Panc1 (cell line): ENCODE measurements around the gene ACTA2. TPM values are rescaled to one million over a fixed set of nuclear protein-coding genes. Genes with fewer than 3 reads are reported as not detected.
A peak's percentile ranks its signal among the peaks of the same experiment; 100 is the strongest.

Source experiments
- ATAC-seq: fragments of 200-7000 bp; cut with Tn5 transposase; 2 replicates; pipeline ENCODE4 v1.9.1; 2020; ENCODE audit warnings: mild to moderate bottlenecking, moderate library complexity
- BruUV-seq: library from RNA; stranded (reverse); fragments of 400-500 nt; replicated peaks from 2 replicates; lab custom pipeline; 2021; lab: Mats Ljungman, UMichigan
- CTCF ChIA-PET: fragments of 300-600 bp; sonication (Branson Sonifier 250); formaldehyde crosslinking; loops from one replicate; lab custom pipeline; 2022; ENCODE audit warnings: antibody characterized with exemption; lab: Charles Lee
- POLR2A ChIA-PET: fragments of 300-600 bp; sonication (Branson Sonifier 250); formaldehyde crosslinking; loops from one replicate; lab custom pipeline; 2022; ENCODE audit warnings: antibody characterized with exemption; lab: Charles Lee
- DNase-seq: peaks from one replicate; pipeline ENCODE4 v3.0.0-alpha.2; 2010; ENCODE audit warnings: low read depth, low spot score
- H3K27ac ChIP-seq: 2 replicates; pipeline ENCODE4 v1.5.1; 2011; ENCODE audit warnings: mild to moderate bottlenecking, low read length, inconsistent platforms
- H3K27me3 ChIP-seq: fragments of 200-500 bp; sonication (Bioruptor generic); 2 replicates; pipeline ENCODE4 v1.6.0; 2014; ENCODE audit warnings: low read length, inconsistent platforms; ENCODE audit not compliant: control insufficient read depth, insufficient read depth
- H3K36me3 ChIP-seq: fragments of 200-500 bp; sonication (Bioruptor generic); 2 replicates; pipeline ENCODE4 v1.5.1; 2014; ENCODE audit warnings: inconsistent platforms, mild to moderate bottlenecking, low read length, moderate library complexity; ENCODE audit not compliant: control insufficient read depth, insufficient read depth
- H3K4me1 ChIP-seq: 2 replicates; pipeline ENCODE4 v1.5.1; 2011; ENCODE audit warnings: inconsistent platforms, mild to moderate bottlenecking, low read length, moderate library complexity; ENCODE audit not compliant: control insufficient read depth, insufficient read depth
- H3K4me3 ChIP-seq, 2 experiments: 2 replicates each; pipeline ENCODE4 v1.5.1; 2011 to 2012; ENCODE audit warnings: low read depth in 2 of 2, low read length in 2 of 2, mild to moderate bottlenecking in 2 of 2, inconsistent platforms in 1 of 2, moderate library complexity in 1 of 2
- H3K9me3 ChIP-seq: fragments of 200-500 bp; sonication (Bioruptor generic); 2 replicates; pipeline ENCODE4 v1.5.1; 2014; ENCODE audit warnings: low read depth, mild to moderate bottlenecking, inconsistent platforms, low read length, moderate library complexity; ENCODE audit not compliant: control insufficient read depth, insufficient read depth
- POLR2AphosphoS5 ChIP-seq: IDR thresholded peaks from 2 replicates; pipeline ENCODE4 v1.6.1; 2012; ENCODE audit warnings: mild to moderate bottlenecking, low read depth, low read length, moderate library complexity
- SIN3A ChIP-seq: IDR thresholded peaks from 2 replicates; pipeline ENCODE4 v1.6.1; 2012; ENCODE audit warnings: low read depth, mild to moderate bottlenecking, low read length, moderate library complexity, borderline replicate concordance; ENCODE audit not compliant: insufficient read depth
- TCF7L2 ChIP-seq: IDR thresholded peaks from 2 replicates; pipeline ENCODE4 v1.6.1; 2011; ENCODE audit warnings: mild to moderate bottlenecking, low read depth, low read length, inconsistent platforms
- in situ Hi-C: cut with HindIII; loops from 2 replicates; pipeline ENCODE4 v1.10.0; 2016; ENCODE audit warnings: low sequenced_read_pairs, low pct_unique_long_range_greater_than_20kb
- intact Hi-C: fragments of 100-400 bp; cut with micrococcal nuclease; formaldehyde crosslinking; loops from one replicate; pipeline ENCODE4 v1.10.0; 2022; ENCODE audit not compliant: unreplicated experiment
- total RNA-seq: library from RNA; stranded (reverse); gene quantifications from one replicate; pipeline ENCODE4 v1.2.1, GENCODE V29; 2021; ENCODE audit not compliant: unreplicated experiment
- TF ChIP-seq, protein P1 (sequence below): fragments of 450-650 bp; IDR thresholded peaks from 2 replicates; pipeline ENCODE4 v1.5.1; 2017; ENCODE audit warnings: mild to moderate bottlenecking
- TF ChIP-seq, protein P2 (sequence below), 2 experiments: IDR thresholded peaks; 2 replicates each; pipeline ENCODE4 v1.6.1; 2011 to 2012; ENCODE audit warnings: low read depth in 2 of 2, control low read depth in 1 of 2, low read length in 1 of 2, mild to moderate bottlenecking in 1 of 2, moderate library complexity in 1 of 2; ENCODE audit not compliant: insufficient read depth in 1 of 2

ACTA2 gene
- total RNA-seq, 1 experiment from 2014 or later = 4.7 TPM

DNA sequence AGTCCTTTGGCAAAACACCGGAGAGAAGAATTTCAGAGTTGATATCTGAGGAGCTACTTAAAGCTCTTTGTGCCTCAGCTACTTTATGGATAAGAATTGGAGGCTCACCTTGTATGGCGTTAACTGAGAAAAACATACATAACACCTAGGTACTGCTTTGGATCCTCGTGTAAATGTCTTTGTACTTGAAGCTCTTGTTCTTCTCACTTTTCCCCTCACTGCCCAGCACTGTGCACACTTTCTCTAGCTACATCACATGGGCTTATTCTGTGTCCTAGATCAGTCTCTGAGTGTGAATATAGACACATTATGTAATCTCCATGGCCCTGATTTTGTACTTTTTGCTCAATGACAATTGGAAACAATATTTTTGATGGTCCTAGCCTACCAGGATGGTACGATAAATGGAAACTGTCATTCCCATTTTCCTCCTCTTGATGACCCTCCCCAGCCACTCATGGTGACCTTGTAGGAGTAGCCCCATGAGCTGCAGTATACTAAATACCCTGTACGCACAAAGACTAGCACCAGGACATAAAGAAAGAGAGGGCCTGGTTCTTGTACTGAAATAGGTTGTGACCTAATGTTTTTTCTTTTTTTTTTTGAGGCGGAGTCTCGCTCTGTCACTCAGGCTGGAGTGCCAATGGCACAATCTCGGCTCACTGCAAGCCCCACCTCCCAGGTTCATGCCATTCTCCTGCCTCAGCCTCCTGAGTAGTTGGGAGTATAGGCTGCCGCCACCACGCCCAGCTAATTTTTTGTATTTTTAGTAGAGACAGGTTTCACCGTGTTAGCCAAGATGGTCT lies 50.4 kb downstream of the ACTA2 start:
- intact Hi-C loops = no loop called here
- DNase-seq = no peak
- CTCF ChIA-PET = no interaction called here
- no peak overlapping the region for H3K4me3 ChIP-seq
- in situ Hi-C loops = no loop called here
- H3K27ac ChIP-seq = no peak overlapping the region
- ATAC-seq = no peak
- H3K9me3 ChIP-seq = no peaks in the 10 kb centered on the region
- TF ChIP-seq SIN3A (no peak), TCF7L2 (no peak), POLR2AphosphoS5 (no peak)
- TF ChIP-seq, protein P1, sequence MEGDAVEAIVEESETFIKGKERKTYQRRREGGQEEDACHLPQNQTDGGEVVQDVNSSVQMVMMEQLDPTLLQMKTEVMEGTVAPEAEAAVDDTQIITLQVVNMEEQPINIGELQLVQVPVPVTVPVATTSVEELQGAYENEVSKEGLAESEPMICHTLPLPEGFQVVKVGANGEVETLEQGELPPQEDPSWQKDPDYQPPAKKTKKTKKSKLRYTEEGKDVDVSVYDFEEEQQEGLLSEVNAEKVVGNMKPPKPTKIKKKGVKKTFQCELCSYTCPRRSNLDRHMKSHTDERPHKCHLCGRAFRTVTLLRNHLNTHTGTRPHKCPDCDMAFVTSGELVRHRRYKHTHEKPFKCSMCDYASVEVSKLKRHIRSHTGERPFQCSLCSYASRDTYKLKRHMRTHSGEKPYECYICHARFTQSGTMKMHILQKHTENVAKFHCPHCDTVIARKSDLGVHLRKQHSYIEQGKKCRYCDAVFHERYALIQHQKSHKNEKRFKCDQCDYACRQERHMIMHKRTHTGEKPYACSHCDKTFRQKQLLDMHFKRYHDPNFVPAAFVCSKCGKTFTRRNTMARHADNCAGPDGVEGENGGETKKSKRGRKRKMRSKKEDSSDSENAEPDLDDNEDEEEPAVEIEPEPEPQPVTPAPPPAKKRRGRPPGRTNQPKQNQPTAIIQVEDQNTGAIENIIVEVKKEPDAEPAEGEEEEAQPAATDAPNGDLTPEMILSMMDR = no peak
- TF ChIP-seq, protein P2, sequence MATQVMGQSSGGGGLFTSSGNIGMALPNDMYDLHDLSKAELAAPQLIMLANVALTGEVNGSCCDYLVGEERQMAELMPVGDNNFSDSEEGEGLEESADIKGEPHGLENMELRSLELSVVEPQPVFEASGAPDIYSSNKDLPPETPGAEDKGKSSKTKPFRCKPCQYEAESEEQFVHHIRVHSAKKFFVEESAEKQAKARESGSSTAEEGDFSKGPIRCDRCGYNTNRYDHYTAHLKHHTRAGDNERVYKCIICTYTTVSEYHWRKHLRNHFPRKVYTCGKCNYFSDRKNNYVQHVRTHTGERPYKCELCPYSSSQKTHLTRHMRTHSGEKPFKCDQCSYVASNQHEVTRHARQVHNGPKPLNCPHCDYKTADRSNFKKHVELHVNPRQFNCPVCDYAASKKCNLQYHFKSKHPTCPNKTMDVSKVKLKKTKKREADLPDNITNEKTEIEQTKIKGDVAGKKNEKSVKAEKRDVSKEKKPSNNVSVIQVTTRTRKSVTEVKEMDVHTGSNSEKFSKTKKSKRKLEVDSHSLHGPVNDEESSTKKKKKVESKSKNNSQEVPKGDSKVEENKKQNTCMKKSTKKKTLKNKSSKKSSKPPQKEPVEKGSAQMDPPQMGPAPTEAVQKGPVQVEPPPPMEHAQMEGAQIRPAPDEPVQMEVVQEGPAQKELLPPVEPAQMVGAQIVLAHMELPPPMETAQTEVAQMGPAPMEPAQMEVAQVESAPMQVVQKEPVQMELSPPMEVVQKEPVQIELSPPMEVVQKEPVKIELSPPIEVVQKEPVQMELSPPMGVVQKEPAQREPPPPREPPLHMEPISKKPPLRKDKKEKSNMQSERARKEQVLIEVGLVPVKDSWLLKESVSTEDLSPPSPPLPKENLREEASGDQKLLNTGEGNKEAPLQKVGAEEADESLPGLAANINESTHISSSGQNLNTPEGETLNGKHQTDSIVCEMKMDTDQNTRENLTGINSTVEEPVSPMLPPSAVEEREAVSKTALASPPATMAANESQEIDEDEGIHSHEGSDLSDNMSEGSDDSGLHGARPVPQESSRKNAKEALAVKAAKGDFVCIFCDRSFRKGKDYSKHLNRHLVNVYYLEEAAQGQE (IDR thresholded peaks at IDR 0.05; ENCODE audit: insufficient read depth in 1 of 2, low read depth in 2 of 2, low read length in 1 of 2) = no peak
- H3K4me1 ChIP-seq = peaks cover 26% of the 10 kb centered on the region
- no peaks in the 10 kb centered on the region for H3K27me3 ChIP-seq
- POLR2A ChIA-PET = no interaction called here
- H3K36me3 ChIP-seq = peaks cover 20% of the 10 kb centered on the region
- no TSS peak for BruUV-seq

DNA sequence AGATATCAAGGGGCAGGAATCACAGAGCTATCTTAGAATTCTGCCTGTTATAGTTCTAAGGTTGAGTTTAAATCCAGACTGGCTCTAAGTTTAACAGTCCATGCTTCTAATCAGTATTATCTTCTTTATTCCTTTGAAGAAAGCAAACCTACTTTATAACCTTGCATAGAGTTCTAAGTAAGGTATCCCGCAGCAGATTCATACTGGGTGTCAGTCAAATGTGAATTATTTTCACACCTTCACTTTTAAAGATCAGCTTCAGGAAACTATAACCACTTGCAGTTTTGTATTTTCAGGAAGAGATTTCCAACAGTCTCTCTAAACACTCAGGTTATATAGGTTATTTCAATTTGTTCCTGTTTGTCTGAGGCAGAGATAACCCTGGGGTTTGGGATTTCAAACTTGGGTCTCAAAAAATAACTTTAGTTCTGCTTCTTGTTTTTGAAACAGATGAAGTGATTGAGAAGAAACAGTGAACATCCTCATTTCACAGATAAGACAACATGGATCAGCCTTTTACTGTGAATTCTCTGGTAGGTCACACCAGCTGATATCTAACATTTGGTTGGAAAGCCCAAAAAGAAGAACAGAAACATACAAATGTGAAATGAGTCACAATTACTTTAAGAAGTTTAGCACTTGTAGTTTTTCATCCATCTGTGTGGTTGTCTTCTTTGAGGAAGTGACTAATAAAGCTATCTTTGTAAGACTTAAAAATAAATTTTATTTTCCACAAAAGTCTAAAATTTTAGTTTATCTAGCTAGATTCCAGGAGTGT lies 51.2 kb downstream of the ACTA2 start:
- ChIA-PET POLR2A (no interaction called here), CTCF (interaction anchor here (1.2 kb wide), 1 partner anchor 21 kb away, joined by 3 read pairs; the partner anchor contains the start of gene STAMBPL1)
- TF ChIP-seq POLR2AphosphoS5 (no peak), SIN3A (no peak), TCF7L2 (no peak)
- TF ChIP-seq, protein P2 (IDR thresholded peaks at IDR 0.05; ENCODE audit: insufficient read depth in 1 of 2, low read depth in 2 of 2, low read length in 1 of 2) = no peak
- TF ChIP-seq, protein P1 = no peak
- Histone ChIP-seq H3K36me3 (peaks cover 20% of the 10 kb centered on the region), H3K4me3 (no peak overlapping the region), H3K4me1 (peaks cover 34% of the 10 kb centered on the region), H3K9me3 (no peaks in the 10 kb centered on the region), H3K27me3 (no peaks in the 10 kb centered on the region), H3K27ac (peak overlapping the region; percentile 31; the same call in 1 of the 2 replicates)
- in situ Hi-C loops (no loop called here), intact Hi-C loops (no loop called here)
- DNase-seq (no peak), ATAC-seq (no peak)
- no TSS peak for BruUV-seq
